GM21526 (cell line): ENCODE measurements around the gene TREX2.
"Not testable (repeated sequence)": the region's sequence is repeated elsewhere in the genome, so short reads cannot be mapped to it uniquely, and the experiment has no call there.

ENCODE experiments used
- ATAC-seq: cut with Tn5 transposase; IDR thresholded peaks from one replicate; pipeline ENCODE4 v1.9.1; 2021; ENCODE audit warnings: moderate library complexity; ENCODE audit not compliant: unreplicated experiment, low FRiP score

TREX2 gene

DNA sequence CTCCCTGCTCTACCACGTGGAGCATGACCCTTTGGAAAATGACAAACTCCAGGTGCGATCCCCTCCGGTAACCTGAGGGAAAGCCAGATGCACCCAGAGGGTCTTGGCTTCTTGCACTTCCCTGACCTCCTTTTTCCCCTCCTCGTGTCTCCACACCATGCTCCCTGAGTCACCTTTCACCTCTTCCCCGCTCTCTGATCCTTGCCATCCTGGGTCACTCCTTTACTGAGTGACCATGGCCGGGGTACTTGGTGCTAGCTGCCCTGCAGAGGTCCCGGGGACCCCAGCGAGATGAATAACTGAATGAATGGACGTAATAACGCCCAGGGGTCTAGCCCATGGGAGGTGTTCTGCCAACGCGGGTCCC lies 35.0 kb downstream of the TREX2 start:
- ATAC-seq = no peak

DNA sequence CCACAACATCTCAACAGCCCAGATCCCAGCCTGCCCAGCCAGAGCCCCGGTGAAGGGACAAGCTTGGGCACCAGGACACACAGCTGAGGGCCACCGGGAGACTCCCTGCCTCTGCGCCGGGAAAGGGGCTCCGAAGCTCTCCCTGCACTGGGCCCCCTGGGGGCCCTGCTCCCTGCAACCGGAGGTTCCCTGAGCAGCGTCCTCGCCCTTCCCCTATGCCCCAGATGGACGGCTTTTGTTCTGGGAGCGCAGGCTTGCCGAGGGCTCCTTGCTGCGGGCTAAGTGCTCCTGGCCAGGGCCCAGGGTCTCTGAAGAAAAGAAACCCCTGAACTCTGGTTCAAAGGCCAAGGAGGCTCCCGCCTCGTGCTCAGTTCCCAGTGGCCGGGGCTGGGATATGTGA lies 35.5 kb downstream of the TREX2 start:
- no peak for ATAC-seq

DNA sequence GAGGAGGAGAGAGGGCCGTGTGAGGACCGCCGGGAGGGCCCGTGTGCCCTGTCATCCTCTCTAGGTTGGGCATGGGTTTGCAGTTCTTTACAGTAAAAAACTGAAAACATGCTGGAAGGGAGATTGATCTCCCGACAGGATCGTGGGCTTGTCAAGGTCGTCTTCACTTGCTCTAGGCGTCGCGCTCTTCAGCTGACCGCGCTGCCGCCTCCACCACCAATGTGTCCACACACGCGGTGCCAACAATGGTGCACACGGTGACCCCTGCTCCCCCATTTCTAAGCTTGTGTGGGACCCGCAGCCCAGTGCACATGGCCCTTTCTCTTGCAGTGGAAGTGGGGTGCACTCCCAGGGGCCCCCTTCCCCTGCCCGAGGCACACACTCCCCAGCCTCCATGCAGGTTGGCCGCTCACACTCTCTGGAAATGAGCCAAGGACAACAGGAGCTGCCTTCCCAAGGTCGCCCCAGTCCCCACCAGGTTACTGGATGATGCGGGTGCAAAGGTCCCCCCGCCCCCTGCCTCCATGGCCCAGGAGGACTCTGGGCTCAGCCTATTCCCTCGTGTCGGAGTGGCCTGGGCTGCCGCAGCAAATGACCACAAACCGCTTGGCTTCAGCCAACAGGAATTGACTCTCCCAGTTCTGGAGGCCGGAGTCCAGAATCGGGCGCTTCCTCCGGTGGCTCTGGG lies 36.3 kb downstream of the TREX2 start:
- no peak for ATAC-seq

DNA sequence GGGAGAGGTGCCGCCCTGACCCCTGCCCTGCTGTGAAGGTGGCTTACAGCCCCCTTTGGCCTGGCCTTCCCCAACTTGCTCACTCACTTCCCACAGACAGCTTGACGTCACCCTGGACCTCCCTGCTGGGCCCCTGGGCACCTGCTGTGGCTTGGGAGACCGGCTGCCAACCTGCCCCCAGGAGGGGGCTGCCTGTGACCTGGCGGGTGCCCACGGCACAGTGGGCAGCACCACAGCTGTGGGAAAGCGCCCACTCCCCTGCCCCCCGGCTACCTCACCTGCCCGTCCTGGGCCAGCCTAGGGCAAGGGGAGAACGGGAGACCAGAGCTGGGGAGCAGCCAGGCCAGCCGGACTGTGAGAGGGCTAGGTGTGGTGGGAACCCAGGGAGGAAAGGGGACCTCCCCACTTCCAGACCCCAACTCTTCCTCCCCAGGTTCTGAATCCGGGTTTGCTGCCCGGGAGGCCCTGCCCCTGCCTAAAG lies 36.9 kb downstream of the TREX2 start:
- ATAC-seq = no peak

DNA sequence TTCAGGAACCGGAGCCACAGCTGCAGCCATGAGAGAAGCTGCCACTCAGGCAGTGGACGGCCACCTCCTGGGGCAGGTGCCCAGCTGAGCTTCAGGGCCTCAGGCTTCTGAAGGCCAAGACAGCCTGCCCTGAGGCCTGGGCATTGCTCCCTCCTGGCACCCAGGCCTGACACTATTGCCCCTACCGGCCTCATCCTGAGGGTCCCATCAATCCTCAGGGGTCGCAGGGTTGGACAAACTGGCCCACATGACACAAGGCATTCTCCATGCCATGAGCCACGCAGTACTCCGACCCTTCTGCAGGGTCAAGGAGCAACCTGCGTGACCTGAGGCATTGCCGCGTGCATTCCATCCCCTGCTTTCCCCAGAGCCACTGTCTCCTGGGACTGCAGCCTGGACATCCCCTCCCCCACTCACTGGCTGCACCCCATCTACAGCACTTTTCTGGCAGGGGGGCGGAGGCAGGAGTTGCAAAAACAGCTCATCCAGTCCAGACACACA lies 37.6 kb downstream of the TREX2 start:
- ATAC-seq = no peak

DNA sequence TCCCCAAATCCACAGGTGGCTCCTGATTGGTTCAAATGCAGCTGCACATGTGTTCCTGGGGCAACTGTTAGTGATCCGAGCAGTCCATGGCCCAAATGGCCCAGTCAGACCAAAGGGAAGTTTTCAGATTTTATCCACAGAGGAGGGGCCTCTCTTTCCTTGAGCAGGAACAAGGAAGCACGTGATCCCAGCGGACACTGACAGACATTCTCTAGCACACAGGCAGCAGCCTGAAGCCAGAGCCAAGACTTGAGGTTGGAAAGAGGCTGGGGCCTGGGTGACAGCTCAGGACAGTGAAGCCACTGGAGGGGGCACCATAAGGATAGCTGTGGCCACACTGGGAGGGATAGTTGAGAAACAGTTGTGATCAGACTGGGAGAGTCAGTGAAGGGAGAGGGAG lies 38.1 kb downstream of the TREX2 start:
- ATAC-seq = no peak

DNA sequence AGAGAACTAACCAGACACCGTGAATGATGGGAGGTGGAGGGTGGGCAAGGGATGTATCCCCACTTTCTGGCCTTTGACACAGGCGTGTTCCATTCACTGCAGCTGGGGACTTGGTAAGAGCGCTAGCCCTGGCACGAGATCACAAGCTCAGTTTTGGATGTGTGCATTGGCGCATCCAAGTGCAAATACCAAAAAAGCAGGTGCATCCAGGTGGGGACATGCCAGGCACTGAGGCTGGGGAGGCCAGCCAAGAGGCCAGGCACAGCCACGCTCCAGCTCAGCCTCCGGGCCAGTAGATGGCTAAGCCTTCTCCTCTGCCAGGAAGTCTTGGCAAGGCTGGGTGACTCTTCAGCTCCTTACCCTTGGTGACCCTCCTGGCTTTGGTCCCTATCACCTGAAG lies 39.0 kb downstream of the TREX2 start:
- ATAC-seq = no peak

DNA sequence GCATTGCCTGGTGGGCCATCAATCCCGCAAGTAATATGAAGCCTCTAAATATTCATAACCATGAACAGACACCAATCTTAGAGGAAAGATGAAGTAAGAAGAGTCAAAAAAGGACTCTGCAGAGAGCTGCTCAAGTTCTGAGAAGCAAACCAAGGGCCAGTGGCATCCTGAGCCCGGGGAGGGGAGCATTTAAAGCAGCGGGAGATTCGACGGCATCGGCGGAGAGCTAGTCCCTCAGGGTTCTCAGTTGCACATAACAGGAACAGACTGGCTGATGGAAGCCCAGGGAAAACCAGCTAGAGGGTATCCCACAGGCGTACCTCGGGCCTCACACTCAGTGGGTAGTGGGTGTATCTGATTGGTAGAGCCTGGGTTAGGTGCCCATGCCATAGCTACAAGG lies 39.8 kb downstream of the TREX2 start:
- ATAC-seq = no peak

DNA sequence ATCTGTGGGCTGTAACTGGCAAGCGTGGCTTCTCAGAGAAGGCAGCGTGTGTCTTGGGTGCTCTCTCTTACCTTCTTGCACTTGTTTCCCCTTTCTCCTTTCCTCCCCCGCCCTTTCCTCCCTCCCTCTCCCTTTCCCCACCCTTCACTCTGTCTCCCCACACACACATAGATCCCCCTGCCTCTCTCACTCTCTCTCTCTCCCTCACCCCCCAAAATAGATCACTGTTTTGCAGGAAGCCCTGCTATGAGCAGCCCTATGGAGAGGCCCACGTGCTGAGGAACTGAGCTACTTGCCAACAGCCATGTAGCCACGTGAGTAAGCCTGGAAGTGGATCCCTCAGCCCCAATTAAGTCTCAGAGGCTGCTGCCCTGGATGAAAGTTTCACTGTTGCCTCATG lies 40.4 kb downstream of the TREX2 start:
- ATAC-seq = no peak

DNA sequence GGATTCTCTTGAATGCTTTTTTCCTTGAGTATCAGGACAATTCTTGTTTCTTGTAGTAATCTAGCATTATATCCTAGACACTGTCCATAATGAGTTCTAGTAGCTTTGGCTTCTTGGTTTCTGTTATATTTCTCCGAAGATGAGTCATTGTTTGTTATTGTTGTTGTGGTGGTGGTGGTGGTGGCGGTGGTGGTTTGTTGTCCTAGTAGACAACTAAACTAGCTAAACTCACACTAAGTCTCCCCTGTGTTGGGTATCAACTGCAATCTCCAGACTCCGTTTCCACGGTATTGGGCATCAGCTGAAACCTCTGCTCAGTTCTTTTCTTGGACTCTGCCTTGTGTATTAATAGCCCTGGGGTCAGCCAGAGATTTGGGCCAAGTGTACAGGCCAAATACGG lies 41.5 kb downstream of the TREX2 start:
- not testable (repeated sequence) for ATAC-seq

DNA sequence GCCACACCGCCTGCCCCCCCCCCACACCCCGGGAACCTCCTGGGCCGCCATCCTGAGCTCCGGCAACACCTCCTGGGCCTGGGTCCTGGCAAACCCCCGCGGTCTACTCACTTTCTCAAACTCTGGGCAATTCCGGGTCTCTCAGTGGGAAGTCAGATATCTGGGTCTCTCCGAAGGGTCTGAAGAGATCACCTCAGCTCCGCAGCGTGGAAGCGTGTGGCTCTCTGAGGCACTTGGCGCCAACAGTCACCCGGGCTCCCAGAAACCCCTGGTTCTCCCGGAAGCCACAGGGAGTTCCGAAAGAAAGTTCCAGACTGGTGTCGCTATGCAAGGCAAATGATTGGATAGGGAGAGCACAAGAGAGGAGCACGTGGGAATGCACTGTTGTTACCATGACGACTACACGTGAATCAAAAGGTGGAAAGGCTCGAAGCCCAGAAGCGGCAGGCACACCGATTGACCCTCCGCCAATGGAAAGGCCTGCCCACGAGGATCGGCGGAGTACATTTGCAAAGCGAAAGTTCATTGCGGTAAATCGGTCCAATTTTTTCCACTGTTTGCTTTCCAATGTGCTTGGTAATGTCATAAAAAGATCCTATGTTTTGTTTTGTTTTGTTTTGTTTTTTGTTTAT lies 44.6 kb downstream of the TREX2 start, which contains the start of gene PNMA6E:
PNMA6E (minus strand) TSS at position 218 of the 632 bp plus-strand sequence. CDS start 2,501 bp downstream, outside the sequence.
- no peak for ATAC-seq

DNA sequence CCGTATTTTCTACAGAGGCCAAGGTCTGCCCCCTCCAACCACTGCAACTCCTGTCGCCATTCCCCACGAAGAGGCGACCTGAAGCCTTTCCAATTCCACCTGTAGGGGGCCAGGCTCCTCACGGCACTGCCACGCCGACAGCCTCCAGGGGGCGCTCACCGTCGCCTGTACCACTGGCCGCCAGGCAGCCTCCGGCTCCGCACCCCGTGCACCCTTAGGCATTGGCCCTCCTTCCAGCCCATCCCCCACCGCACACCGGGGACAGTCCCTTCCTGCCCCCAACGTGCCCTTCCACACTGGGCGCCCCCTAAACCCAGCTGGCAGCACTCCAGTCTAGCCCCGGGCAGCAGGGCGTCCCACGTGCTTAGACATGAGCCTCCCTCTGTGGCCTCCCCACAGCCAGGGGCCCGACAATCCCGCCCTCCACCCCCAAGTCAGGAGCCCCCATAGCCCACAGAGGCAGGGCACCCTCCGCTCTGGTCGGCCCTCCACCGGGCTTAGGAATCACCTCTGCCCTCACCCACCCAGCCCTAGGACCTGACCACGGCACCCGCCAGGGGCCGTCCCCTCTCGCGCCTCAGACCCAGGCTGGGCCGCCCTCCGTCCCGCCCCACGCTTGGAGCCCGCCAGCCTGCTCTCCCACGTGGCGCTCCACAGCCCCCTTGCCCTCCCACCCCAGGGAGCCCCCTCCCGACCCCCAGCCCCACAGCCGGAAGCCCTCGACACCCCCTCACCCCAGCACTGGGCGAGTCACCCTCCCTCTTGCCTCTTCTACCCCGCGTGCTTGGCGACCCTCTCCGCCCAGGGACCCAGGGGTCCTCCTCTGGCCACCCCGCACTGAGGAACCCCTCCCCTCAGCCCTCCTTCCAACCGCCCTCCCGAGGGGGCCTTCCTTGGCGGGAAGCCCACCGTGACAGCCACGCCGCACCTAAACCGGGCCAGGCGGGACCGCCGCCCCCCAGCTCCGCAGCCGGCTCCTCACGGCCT lies 45.4 kb downstream of the TREX2 start:
- ATAC-seq = no peak

DNA sequence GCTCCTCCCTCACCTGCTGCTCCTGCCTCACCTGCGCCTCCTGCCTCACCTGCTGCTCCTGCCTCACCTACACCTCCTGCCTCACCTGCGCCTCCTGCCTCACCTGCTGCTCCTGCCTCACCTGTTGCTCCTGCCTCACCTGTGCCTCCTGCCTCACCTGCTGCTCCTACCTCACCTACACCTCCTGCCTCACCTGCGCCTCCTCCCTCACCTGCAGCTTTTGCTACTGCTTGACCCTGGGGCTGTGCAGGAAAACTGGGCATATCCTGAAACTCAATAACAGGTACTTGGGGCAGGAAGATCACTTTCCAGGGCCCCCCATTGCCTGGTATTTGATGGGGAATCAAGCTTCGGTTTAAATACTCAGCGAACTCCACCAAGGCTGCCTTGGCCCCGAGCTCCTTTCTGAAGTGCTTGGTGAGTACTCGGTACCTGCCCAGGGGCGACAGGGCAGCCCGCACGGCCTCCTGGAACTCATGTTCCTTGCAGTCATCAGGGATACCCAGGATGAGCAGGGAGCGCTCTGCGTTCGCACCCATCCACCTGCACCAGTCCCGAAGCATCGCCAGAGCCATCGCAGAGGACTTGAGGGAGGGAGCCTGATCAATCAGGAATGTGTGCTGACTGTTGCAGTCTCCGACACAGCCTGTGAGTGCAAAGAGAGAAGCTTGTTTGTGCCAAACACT lies 47.4 kb downstream of the TREX2 start:
- ATAC-seq = no peak

DNA sequence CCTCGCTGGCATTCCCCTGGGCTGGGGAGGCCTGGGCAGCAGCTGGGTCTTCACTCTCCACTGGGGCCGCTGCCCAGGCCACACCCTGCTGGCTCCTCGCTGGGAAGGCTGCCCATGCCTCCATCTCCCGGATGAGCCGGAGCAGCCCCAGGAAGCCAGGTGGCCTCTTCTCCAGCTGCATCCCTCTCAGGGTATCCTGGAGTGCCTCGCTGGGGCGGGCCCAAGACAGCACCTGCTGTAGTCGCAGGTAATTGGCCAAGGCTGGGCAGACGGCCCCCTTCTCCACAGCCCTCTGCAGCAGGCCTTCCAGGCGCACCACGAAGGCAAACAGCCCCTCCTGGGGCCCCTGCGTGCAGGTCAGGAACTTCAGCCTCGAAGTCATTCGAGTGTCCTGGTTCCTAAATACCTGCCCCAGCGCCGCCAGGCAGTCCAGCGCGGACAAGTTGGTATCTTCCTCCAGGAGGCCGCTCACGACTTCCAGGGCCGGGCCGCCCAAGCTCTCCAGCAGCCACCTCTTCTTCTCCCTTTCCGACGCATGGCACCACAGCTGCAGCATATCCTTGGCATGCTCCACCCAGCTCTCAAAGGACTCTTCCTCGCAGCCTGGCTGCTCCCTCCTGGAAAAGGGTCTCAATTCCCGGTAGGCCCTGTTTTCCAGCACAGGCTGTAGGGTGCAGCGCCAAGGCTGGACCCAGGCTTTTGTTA lies 48.4 kb downstream of the TREX2 start:
- no peak for ATAC-seq

DNA sequence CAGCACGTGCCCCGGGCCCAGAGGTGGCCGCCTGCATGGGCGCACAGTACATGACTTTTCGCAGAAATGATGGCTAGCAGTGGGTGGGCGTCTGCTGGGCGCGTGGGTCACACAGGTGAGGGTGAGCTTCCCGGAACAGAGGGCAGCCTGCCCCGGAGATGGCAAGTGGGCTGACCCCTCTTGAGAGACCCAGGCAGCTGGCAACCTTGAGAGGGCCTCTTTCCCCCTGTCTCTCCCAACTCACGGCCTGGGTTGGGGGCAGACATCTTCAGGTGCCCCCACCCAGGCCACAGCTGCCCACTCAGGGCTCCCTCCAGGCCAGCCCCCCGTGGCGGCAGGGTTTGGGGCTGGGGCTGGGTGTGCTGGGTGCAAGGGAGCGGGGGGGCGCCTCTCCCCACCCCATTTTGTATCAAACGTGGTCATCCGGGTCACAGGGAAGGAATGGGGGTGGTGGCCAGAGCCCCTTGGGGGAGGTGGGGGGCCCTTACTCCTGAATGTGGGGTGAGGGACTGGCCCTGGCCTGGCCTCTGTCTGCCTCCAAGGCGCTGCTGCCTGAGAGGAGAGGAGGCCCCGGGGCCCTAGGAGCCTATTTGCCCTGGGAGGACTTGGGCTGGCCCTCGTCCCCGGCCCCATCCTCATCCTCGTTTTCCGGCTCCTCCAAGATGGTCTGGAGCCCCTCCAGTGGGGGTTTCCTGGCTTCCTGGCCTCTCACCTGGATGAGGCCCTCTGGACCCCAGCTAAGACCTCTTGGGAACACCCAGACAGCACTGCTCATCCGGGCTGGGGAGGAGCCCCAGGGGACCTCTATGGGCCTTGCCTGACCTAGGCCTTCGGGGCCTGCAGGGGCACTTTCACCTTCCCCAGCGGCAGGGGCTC lies 49.3 kb downstream of the TREX2 start:
- no peak for ATAC-seq

DNA sequence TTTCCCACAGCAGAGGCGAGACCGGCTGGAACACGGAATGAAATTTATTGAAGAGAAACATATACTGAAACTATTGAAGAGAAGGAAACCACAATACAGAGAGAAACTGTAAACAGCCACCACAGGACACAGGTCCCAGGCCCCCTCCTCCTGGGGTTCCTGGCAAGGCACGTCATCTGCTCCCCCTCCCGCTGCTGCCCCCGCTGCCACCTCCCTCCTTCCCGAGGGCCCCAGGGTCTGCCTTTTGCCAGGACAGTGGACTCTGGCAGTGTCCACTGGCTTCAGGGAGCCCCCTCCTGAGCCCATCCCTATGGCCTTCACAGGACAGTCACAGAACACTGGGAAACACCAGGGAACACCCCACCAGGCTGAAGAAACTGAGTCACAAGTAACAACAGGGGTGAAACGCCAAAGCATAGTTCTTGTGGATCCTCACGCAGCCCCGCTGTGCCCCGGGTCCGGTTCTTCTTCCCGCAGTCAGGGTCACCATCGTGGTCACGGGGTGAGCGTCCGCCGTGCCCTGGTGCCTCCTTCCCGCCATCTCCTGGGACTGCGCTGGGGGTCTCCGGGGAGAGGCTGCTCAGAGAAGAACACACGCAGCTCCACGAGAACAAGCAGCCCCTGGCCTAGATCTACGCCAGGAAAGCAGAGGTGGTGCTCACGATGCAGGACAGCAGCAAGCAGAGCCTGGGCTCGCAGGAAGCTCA lies 50.1 kb downstream of the TREX2 start:
- ATAC-seq = no peak

DNA sequence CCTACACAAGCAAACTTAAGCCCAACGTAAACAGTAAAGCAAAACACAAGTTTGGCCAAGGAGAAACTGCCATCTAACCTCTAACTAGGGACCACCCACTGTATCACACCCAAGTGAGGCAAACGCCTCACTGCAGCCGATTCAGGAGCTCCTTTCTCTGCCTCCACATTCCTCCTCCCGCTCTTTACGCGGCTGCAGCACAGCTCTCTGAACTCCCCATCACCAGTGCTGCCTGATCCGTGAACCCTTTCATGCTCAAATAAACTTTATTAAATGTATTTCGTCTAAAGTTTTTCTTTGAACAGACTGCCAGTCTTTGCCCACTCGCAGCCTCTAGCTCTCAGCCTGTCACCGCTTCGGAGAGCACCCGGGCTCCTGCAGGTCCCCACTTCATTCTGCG lies 51.2 kb downstream of the TREX2 start:
- ATAC-seq = no peak
